ENCODE results near the gene CLEC10A.
A peak's percentile ranks its signal among the peaks of the same experiment; 100 is the strongest.
"Not testable (repeated sequence)": the region's sequence is repeated elsewhere in the genome, so short reads cannot be mapped to it uniquely, and the experiment has no call there.

CLEC10A gene

DNA sequence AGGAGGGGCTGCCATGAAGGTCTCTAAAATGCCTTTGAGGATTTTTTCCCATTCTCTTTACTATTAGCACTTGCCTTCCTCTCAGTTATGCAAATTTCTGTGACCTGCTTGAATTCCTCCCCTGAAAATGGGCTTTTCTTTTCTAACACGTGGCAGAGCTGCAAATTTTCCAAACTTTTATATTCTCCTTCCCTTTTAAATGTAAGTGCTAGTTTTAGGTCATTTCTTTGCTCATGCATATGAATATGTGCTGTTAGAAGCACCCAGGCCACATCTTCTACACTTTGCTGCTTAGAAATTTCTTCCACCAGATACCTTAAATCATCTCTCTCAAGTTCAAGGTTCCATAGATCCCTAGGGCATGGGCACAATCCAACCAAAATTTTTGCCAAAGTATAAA is 11.8 kb downstream of the CLEC10A start:
- no peak for DNase-seq

DNA sequence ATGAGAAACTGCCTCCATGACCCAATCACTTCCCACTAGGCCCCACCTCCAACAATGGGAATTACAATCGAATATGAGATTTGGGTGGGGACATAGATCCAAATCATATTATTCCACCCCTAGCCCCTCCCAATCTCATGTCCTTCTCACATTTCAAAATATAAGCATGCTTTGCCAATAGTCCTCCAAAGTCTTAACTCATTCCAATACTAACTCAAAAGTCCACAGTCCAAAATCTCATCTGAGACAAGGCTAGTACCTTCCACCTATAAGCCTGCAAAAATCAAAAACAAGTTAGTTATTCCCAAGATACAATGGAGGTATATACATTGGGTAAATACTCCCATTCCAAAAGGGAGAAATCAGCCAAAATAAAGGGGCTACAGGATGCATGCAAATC is 12.9 kb downstream of the CLEC10A start:
- DNase-seq, result no peak

DNA sequence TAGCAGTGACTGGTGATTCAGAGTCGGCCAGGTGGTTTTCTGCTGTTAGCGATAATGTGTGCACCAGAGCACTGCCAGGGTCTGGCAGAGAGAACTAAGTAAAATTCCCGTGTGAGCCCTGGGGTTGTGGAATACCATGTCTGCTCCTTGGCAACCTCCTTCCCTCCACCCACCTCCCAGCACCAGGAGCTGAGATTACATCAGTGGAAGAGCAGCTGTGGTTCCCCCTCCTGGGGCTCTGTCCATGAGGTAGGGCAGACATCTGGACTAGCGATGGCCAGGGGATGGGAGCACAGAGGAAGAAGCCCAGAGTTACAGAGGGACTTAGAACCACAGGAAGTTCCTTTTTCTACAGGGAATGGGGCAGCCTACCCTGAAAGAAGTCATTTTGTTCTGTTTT is 15.8 kb downstream of the CLEC10A start:
- no peak for DNase-seq

DNA sequence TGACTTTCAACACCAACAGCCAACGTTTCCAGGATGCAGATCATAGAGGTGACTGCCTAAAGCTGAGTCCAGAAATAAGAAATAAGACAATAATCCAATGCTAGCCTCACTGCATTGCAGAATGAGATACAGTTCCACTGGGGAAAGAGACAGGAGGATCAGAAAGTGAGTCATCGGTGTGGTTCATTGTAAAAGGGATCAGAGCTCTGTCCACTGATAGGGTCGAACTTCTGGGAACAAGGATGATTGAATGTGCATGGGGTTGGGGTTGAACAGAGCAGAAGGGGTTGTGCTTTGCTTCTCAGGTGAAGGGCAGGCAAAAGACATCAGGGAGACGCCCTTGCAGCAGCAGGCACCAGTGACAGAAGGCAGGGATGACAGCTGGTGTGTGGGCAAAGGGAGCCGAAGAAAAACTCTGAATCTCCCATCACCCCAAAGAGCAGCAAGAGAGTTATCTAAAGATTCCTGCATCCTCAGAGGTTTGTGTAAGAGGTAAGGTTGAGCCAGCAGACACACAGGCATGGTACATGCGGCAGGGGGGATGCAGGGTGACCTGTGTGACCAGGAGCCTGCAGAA is 16.4 kb downstream of the CLEC10A start:
- DNase-seq, result no peak

DNA sequence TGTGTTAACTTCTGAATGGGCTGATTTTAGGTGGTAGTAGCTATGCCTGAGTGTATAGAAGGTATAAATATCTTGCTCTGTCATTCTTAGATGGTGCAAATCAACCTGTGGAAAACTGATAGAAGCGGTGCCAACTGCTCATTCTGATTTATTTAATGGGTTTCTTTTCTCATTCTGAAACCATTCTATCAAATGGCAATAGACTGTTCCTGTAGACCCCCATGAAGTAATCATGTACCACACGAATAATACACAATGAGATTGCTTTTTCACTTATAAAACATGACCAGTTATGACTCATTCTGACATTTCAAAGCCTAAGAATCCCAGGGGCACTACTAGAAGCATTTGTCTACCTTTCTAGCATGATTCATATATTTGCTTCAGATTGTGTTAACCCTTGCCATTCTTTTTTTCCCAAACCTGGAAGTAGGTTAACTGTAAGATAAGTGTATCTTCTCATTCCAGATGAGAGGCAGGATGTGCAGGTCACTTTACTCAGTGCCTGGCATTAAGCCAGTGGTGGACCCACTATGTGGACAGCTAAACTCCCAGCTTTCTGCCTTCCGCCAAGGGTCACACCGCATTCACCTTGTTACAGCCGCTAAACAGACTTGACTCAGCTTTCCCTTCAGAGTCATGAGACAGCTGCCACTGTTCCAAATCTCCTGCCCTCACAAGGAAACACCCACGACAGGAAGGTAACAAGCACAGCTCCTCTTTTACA is 19.7 kb downstream of the CLEC10A start:
- no peak for DNase-seq

DNA sequence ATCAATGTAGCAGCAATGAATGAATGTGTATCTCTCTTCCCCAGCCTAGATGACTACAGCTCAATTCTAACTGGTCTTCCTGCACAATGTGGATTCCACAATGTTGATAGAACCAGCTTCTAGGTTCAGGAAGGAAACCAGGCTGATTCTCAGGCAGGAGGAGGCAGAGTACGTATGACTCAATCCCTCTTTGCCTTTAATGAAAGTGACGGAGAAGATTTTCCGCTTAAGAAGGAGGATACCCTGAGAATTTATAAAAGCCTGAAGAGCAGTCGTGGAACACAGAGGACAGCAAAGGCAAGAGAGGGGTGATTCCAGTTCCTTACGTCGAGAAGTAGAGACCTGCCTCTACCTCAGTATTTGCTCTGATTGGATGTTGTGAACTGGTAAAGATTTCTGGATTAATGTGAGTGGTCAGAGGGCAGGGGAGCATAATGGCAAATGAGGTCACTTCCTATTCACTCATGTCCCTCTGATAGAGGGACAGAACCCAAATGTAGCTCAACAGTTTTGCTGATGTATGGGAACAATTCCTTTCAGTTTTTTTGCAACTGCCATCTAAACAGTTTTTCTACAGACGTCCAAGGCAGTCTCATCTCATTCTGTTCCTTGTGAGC is 21.1 kb downstream of the CLEC10A start:
- DNase-seq, result no peak

DNA sequence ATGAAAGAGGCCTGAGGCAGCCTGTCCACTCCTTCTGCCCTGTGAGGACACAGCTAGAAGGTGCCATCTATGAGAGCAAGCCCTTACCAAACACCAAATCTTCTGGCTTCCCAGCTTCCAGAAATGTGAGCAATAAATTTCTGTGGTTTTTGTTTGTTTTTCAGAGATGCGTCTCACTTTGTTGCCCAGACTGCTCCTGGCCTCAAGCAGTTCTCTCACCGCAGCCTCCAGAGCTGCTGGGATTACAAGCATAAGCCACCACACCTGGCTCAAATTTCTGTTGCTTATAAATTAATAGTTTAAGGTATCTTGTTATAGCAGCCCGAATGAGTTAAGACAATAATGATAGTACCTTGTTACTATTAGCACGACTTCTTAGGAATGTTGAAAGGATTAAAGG is 23.7 kb downstream of the CLEC10A start:
- DNase-seq, result no peak

DNA sequence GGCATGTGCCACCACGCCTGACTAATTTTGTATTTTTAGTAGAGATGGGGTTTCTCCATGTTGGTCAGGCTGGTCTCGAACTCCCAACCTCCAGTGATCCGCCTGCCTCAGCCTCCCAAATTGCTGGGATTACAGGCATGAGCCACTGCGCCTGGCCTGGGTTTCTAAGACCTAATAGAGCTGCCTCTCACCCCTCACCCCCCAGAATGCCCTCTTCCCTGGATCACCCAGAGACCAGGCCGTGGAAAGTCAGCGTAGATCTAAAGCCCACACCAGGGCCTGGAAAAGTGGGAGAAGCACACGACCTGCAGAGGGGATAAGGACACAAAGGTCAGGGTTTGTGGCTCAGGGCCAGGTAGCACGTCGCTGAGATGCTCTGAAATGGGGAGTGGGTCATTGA is 29.5 kb downstream of the CLEC10A start:
- not testable (repeated sequence) for DNase-seq

DNA sequence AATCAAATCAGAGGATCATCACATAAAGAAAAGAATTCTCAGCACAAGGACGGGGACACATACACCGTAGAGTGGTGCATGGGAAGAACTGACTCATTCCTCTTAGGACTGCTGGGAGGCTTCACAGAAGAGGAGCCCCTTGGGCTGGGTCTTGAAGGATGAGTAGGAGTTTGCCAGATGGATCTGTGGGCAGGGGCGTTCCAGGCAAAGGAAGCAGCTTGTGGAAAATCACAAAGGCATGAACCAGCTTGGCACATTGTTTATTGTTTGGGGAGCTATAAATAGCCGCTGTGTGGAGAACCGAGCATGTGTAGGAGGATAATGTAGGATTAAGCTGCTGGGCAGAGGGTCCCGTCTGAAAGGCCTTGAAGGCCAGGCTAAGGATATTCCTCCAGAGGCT is 31.1 kb downstream of the CLEC10A start:
- no peak for DNase-seq

DNA sequence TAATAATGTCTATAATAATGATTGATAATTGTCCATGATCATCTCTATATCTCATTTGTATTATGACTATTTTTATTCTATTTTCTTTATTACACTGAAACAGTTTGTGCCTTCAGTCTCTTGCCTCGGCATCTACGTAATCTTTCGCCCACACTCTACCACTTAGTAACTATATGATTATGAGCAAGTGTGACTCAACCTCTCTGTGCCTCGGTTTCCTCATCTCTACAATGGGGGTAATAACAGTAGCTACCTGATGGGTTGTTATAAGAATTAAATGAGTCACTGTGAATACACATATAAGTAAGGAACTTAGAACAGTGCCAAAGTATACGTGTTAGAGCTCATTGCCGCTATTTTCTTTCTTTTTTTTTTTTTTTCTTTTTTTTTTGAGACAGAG is 32.5 kb downstream of the CLEC10A start:
- DNase-seq, result no peak

DNA sequence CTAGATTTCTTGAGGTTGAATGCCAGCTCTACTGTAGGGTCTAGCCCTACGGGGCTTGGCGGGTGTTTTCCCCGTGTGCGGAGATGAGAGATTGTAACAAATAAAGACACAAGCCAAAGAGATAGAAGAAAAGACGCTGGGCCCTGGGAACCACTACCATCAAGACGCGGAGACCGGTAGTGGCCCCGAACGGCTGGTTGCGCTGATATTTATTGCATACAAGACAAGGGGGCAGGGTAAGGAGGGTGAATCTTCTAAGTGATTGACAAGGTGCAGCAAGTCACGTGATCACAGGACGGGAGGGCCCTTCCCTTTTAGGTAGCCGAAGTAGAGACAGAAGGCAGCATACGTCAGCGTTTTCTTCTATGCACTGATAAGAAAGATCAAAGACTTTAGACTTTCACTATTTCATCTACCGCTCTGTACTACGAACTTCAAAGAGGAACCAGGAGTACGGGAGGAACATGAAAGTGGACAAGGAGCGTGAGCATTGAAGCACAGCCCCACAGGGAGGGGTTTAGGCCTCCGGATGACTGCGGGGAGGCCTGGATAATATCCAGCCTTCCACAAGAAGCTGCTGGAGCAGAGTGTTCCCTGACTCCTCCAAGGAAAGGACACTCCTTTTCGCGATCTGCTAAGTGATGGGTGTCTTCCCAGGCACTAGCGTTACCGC is 33.2 kb downstream of the CLEC10A start:
- DNase-seq, result peak; percentile 64

DNA sequence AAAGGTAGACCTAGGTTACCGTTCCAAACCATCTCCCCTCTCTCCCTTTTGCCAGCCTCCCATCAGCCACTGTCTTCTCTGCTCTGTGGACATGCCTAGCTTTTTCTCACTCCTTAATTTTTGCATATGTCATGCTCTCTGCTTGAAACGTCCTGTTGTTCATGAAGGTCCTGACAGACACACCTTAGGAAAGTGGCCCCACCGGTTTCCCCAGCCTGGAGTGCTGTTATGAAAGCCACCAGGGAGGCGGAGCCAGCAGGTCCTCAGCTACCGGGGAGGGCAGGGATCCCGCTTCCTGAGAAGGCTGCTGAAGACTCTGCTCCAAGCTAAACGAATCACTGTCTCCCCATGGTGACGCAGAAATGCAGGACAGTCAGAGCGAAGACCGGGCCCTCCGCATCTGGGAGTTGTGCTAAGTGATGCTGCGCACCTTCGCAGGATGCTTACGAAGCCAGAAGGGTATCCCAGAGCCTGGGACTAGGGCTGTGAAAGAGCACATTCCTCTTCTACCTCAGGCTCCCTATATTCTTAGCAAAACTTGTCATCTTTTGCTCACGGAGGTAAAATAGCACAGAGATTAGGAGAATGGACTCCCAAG is 33.8 kb downstream of the CLEC10A start:
- DNase-seq, result peak; percentile 46

DNA sequence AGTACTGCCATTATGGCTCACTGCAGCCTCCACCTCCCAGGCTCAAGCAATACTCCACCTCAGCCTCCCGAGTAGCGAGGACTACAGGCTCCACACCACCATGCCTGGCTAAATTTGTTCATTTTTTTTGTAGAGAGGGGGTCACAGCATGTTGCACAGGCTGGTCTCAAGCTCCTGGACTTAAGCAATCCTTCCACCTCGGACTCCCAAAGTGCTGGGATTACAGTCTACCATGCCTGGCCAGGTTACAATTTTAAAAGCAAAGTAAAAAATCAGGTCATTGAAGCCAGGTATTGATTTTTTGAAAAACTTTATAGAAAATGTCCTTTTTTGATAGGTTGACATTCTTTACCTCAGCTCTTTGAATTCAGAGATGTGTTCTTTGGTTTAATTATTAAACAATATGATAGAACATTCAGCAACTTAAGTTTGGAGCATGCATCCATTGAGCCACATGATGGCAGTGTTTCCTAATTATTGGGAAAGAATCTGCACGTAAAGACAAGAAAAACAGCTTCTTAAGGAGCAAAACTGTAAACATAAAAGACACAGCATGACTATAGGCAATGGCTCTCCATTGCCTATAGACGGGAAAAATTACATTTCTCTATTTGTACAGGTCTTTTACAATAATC is 34.4 kb downstream of the CLEC10A start:
- no peak for DNase-seq

DNA sequence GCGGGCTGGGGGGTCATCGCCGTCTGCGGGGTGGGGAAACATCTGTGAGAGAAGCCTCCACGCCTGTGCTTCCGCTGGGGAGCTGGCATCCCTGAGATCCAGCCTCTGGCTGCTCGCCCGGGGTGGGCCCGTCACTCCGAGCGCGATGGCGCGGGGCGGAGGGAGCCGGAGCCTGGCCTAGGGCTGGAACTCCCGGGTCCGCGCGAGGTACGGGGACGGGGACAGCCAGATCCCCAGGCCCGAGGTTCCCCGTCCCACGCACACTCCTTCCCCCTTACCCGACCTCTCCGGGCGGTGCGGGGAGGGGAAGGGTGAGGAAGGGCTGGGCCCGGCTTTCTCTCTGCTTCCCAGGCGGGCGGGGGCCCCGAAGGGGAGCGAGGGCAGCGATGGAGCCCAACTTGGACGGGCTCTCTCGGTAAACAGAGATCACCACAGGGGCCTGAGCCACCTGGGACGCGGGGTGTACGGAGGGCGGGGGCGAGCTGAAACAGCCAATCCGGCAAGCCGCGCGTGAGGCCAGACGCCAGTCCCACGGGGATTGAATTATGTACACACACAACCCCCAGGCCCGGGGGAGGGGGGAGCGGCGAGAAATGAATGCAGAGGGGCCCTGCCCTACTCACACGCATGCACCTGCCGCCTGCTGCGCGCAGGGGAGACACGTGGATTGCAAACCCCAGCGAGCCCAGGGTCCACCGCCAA is 36.4 kb downstream of the CLEC10A start, which contains the start of gene SLC16A11:
Gene SLC16A11 (minus strand): TSS at position 596 of the 702 bp plus-strand sequence. CDS start 579 bp downstream, at position 17.
- peak; percentile 42 for DNase-seq

DNA sequence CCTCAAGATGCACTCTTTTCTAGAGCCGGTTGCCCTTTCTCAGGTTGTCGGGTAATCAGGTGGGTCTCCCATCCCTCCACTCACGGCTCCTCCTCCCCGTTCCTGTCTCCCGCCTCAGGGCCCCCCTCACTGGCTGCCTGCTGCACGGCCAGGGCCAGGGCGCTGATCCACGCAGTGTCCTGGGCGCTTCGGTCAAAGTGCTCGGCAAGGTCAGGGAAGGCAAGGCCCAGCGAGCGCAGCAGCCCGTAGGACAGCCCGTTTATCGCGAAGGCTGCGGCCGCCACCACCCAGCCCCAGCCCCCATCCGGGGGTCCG is 36.9 kb downstream of the CLEC10A start:
- DNase-seq, result no peak

DNA sequence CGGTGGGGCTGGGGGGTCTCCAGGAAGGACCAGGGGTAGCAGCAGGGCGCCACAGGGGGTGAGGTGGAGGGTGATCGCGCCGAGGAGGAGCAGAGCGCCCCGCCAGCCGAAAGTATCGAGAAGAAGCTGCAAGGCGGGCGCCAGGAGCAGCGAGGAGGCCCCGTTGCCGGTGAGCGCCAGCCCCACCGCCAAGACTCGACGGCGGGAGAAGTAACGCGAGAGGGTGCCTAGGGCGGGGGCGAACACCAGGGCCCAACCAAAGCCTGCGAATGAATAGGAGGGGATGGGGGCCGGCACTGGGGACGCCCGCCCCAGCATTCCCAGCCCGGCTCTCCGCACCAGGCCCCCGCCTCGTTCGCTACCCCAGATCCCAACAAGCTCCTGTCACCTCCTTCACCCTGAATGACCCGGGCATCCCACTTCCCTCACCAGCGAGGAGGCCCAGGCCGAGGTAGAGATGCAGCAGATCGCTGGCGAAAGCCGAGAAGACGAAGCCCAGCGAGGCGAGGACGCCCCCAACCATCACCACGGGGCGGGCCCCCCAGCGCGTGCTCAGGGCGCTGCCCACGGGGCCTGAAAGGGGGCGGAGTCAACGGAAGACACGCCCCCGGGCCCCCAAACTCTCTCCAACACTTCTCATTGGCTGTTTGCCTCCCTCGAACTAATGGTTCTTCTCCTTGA is 37.4 kb downstream of the CLEC10A start:
- peak; percentile 55 for DNase-seq

DNA sequence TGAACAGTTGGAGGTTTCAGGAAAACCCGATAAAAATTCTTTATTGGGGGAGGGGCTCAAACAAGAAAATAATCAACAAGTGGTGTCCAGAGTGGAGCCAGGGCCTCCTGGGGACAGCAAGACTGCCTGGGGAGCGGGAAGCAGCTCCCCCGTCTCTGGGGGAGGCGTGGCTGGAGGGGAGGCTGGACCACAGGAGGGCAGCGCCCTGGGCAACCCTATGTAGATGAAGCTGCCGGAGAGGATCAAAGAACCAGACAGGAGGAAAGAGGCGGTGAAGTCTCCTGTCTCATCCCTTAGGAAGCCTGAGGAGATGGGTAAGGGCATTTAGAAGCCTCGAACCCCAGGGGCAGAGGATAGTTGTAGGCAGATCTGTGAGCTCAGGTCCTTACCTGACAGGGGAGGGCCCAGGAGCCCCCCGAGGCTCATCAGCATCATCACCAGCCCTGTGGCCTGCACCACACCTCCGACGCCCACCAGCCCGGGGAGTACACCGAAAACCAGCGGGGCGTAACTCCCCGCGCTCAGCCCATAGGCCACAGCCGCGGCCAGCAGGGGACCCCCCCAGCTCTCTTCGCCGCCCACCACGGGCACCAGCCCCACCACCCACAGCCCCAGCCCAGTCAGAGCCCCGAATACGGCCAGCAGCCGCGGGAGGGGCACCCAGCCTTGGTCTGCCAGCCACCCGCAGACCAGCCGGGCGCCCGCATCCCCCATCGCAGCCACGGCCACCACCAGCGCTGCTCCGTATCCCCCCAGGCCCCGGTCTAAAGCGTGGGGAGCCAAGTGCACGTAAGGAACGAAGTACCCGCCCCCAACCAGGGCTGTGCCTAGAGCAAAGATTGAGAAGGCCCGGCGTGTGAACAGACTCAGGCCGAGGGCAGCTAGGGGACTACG is 38.2 kb downstream of the CLEC10A start:
- no peak for DNase-seq

DNA sequence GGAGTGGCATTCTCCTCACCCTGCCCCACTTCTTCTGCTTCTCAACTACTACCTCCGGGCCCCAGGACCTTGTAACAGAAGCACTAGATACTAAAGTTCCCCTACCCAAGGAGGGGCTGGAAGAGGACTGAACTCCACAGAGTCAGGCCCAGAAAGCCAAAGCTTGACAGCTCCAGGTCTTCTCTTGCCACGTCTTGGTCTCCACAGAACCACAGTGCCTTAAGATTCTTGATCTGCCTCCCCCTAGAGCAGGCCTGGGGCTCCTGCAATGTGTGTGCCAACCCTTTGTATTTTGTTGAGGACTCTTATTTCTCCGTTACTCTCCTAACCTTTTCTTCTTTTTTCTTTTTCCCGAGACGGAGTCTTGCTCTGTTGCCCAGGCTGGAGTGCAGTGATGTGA is 40.2 kb downstream of the CLEC10A start:
- DNase-seq, result no peak

DNA sequence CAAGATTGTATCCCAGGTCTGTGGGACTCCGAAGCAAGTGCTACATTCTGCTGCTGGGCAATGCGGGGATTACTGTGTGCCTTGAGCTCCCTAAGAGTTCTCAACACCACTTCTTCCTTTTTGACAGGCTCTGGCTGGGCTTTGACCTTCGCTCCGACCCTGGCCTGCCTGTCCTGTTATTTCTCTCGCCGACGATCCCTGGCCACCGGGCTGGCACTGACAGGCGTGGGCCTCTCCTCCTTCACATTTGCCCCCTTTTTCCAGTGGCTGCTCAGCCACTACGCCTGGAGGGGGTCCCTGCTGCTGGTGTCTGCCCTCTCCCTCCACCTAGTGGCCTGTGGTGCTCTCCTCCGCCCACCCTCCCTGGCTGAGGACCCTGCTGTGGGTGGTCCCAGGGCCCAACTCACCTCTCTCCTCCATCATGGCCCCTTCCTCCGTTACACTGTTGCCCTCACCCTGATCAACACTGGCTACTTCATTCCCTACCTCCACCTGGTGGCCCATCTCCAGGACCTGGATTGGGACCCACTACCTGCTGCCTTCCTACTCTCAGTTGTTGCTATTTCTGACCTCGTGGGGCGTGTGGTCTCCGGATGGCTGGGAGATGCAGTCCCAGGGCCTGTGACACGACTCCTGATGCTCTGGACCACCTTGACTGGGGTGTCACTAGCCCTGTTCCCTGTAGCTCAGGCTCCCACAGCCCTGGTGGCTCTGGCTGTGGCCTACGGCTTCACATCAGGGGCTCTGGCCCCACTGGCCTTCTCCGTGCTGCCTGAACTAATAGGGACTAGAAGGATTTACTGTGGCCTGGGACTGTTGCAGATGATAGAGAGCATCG is 41.8 kb downstream of the CLEC10A start:
- no peak for DNase-seq
